ENCODE data around the gene MAP3K1. TPM values are rescaled to one million over a fixed set of nuclear protein-coding genes. Genes with fewer than 3 reads are reported as not detected.

MAP3K1 gene
- total and polyA plus RNA-seq, 9 of the 15 experiments (the other 6 are each of a cell fraction or from before 2014, with no cell fraction given) = 3.9 to 13.9 (median 7.5) TPM

DNA sequence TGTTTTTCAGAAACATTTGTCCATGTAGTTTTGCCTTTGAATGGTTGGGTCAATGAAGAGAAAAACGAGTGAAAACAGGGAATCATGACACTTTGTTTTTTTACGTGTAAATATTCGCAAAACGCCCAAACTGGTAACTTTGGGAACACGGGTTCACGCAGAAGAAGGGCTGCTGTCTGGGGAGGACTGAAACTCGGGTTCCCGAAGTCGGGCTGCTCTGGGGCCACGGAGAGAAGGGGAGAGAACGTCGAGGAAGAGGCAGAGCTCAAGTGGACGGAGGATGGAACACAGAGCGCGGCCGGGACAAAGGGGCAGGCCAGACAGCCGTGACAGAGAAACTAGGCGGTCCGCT, 93.6 kb downstream of the MAP3K1 start (continued):
- TF ChIP-seq, protein P1, sequence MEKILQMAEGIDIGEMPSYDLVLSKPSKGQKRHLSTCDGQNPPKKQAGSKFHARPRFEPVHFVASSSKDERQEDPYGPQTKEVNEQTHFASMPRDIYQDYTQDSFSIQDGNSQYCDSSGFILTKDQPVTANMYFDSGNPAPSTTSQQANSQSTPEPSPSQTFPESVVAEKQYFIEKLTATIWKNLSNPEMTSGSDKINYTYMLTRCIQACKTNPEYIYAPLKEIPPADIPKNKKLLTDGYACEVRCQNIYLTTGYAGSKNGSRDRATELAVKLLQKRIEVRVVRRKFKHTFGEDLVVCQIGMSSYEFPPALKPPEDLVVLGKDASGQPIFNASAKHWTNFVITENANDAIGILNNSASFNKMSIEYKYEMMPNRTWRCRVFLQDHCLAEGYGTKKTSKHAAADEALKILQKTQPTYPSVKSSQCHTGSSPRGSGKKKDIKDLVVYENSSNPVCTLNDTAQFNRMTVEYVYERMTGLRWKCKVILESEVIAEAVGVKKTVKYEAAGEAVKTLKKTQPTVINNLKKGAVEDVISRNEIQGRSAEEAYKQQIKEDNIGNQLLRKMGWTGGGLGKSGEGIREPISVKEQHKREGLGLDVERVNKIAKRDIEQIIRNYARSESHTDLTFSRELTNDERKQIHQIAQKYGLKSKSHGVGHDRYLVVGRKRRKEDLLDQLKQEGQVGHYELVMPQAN (IDR thresholded peaks at IDR 0.05; ENCODE audit: borderline replicate concordance) = no peak
- TF ChIP-seq ZNF23 (CRISPR knock-in tag; IDR thresholded peaks at IDR 0.05) (no peak), ZNF184 (CRISPR knock-in tag; IDR thresholded peaks at IDR 0.05) (no peak), ZNF583 (CRISPR knock-in tag; IDR thresholded peaks at IDR 0.05) (no peak), RBM39 (optimal IDR thresholded peaks at IDR 0.05; ENCODE audit: low read depth, low read length) (no peak), ZNF766 (CRISPR knock-in tag; conservative IDR thresholded peaks at IDR 0.05) (no peak), SMARCC2 (IDR thresholded peaks at IDR 0.05; ENCODE audit: low read depth) (no peak), MIER1 (IDR thresholded peaks at IDR 0.05; ENCODE audit: low read depth) (0 out of 2 replicates have a peak, but pooled peaks have one; percentile 21), SMAD2 (IDR thresholded peaks at IDR 0.05; ENCODE audit: low read depth, low read length) (no peak), BCOR (IDR thresholded peaks at IDR 0.05) (no peak), ESRRA (IDR thresholded peaks at IDR 0.05; ENCODE audit: borderline replicate concordance, low read depth) (no peak), TSHZ1 (CRISPR knock-in tag; IDR thresholded peaks at IDR 0.05) (no peak), ZNF232 (CRISPR knock-in tag; IDR thresholded peaks at IDR 0.05) (no peak), GTF2F1 (IDR thresholded peaks at IDR 0.05; ENCODE audit: low read depth, low read length) (no peak), ZNF436 (CRISPR knock-in tag; IDR thresholded peaks at IDR 0.05) (no peak), ARID4B (CRISPR knock-in tag; IDR thresholded peaks at IDR 0.05) (no peak), SMARCA5 (IDR thresholded peaks at IDR 0.05) (no peak), MYC (IDR thresholded peaks at IDR 0.05; ENCODE audit: low read depth, low read length) (no peak), MYC (CRISPR knock-in tag; IDR thresholded peaks at IDR 0.05; ENCODE audit: borderline replicate concordance, low read depth) (0 out of 2 replicates have a peak, but pooled peaks have one; percentile 40)
- TF ChIP-seq, protein P2, sequence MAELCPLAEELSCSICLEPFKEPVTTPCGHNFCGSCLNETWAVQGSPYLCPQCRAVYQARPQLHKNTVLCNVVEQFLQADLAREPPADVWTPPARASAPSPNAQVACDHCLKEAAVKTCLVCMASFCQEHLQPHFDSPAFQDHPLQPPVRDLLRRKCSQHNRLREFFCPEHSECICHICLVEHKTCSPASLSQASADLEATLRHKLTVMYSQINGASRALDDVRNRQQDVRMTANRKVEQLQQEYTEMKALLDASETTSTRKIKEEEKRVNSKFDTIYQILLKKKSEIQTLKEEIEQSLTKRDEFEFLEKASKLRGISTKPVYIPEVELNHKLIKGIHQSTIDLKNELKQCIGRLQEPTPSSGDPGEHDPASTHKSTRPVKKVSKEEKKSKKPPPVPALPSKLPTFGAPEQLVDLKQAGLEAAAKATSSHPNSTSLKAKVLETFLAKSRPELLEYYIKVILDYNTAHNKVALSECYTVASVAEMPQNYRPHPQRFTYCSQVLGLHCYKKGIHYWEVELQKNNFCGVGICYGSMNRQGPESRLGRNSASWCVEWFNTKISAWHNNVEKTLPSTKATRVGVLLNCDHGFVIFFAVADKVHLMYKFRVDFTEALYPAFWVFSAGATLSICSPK (IDR thresholded peaks at IDR 0.05; ENCODE audit: borderline replicate concordance) = no peak
